GM18951 (cell line): Measurements from ENCODE around the gene PPP2R1A.
A peak's percentile ranks its signal among the peaks of the same experiment; 100 is the strongest.
"Not testable (repeated sequence)": the region's sequence is repeated elsewhere in the genome, so short reads cannot be mapped to it uniquely, and the experiment has no call there.

ENCODE experiments used
- POLR2A ChIP-seq: IDR thresholded peaks from 4 replicates; pipeline ENCODE4 v1.6.1; 2011; ENCODE audit warnings: mild to moderate bottlenecking; ENCODE audit not compliant: insufficient read length, insufficient read depth; ENCODE audit errors: extremely low read depth
- in situ Hi-C: fragments of 300-500 bp; cut with MboI; formaldehyde crosslinking; loops from one replicate; pipeline ENCODE4 v1.12.0; 2022; ENCODE audit warnings: low sequenced_read_pairs, mixed read lengths, inconsistent platforms; ENCODE audit not compliant: unreplicated experiment

The PPP2R1A gene

DNA sequence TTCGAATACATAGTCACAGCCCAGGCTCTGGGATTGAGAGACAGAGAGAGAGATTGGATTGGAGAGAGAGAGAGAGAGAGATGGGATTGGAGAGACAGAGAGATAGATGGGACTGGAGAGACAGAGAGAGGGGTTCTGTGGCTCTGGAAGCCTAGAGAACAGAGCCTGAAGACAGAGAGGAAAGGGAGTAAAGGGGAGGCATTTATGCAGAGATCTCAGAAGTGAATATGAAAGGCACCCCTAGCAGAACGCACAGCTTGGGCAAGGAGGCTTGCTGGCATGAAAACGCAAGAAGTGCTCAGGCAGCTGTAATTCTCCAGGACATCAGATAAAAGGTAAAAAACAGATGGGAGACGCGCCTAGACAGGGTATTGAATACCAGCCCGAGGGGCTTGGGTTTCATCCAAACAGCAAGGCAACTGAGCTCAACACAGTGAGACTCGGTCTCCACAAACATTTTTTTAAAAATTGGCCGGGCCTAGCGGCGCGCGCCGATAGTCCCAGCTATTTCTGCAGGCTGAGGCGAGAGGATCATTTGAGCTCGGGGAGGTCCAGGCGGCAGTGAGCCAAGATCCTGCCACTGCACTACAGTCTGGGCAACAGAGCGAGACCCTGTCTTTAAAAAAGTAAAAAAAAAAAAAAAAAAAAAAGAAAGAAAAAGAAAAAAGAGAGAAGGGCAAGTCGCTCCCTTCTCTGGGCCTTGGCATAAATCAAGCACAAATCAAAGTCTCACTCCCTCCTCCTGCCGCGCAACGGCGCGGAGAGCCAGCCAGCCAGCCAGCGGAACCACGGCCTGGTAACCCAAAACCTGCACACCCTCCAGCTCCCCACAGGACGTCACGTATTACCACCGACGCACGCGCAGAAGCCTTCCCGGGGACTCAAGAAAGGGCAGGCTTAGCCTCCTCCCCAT, 774 bp upstream of the PPP2R1A start:
- TF ChIP-seq POLR2A, result peak; percentile 75
- in situ Hi-C loops, result no loop called here

DNA sequence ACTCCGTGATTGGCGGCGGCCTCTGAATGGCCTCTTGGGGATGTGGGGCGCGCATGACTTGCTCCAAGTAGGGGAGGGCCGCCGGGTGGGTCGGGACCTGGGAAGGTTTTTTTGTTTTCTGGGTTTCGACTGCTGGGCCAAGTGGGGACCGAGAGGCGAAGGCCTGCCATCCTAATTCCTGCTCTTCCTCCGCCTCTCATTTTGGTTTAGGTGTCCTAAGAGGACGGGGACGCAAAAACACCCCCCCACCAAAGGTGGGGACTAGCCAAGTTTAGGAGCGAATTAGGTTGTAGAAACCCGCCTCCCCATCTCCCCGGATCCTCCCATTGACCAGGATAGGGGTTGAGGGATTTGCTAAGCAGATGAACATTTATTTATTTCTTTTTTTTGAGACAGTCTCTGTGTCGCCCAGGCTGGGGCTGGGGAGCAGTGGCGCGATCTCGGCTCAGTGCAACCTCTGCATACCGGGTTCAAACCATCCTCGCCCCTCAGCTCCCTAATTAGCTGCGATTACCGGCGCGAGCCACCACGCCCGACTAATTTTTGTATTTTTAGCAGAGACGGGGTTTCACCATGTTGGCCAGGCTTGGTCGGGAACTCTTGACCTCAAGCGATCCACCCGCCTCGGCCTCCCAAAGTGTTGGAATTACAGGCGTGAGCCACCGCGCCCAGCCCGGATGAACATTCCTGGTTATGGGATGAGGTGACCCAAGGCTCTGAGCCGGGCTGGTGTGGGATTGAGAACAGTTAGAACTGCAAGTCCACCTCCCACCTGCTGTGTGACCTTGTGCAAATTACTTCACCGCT, 838 bp downstream of the PPP2R1A start:
- in situ Hi-C loops, result no loop called here

DNA sequence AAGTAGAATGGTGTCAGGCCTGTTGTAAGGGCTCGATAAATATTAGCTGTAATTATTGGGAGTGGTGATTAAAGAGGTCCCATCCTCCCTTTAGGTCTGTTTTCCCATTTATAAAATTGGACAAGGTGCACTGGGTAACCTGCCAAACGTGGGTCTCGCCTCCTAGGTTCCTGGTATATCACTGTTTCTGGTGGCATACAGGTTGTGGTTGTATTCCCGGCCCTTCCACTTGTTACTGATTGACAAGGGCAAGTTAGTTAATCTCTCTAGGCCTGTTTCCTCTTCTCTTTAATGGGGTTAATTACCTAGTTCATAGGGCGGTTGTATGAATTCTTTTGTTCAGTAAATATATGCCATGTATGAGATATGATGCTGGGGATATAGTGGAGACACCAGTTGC, 1.5 kb downstream of the PPP2R1A start:
- in situ Hi-C loops, result no loop called here

More for the DNA sequence above, 838 bp downstream of the PPP2R1A start:
- no peak for TF ChIP-seq POLR2A

DNA sequence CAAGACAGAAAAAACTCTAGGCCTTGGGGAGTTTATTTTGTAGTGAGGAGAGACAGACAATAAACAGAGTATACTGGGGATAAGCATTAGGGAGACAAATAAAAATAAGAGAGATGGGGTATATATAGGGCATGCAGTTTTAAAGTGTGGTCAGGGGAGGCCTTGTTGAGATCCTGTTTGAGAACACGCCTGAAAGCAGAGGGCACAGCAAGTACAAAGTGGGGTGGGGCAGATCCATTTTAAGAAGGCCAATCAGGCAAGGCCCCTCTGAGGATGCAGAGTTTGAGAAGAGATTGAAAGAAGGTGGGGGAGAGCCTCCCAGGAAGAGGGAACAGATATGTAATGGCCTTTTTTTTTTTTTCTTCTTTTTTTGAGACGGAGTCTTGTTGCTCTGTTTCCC, 2.1 kb downstream of the PPP2R1A start:
- in situ Hi-C loops, result no loop called here
- TF ChIP-seq POLR2A, result no peak

More for the DNA sequence above, 1.5 kb downstream of the PPP2R1A start:
- no peak for TF ChIP-seq POLR2A

DNA sequence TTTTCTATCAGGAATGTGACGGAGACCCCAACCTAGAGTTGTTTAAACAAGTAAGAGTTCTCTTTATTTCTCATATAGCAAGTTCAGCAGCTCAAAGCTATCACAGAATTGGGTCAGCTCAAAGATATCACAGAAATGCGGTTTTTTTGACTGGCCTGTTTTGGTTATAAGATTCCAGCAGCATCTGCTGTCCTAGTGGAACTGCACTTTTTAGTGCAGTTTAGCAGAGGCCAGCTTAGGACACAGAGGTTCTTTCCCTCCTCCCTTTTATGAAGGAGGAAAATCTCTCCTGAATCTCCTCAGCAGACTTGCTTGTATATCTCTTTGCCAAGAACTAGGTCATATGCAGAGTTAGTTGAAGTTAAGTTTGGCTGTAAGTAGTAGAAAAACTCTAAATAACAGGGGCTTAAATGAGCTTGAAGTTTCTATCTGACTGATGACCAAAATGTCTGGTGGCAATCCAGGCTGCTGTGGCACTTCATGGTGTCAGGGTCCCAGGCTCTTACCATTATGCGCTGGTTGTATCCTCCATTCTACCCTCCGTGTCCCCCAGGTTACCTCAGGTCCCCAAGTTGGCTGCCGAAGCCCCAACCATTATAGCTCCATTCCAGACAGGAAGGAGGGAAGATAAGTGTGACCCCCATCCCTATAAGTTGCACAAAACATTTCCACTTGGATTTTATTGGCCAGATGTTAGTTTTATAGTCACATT, 6.6 kb downstream of the PPP2R1A start:
- in situ Hi-C loops, result no loop called here
- no peak for TF ChIP-seq POLR2A

DNA sequence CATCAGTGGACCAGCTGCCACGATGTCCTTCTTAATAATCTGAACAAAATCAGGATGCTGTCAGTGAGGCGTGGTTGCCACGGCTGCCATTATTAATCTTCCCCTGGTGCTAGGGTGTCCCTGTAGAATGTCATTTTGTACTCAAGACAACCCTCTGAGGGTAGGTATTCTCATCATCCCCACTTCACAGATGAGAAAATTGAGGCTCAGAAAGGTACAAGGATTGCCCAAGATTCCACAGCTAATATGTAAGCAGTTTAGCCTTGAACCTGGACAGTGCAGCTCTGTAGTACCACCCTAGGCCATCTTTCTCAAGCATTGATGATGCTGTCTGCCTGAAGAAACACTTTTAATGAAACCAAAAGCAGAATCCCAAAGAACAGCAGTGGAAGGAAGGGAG, 8.1 kb downstream of the PPP2R1A start:
- TF ChIP-seq POLR2A, result no peak
- in situ Hi-C loops, result no loop called here

DNA sequence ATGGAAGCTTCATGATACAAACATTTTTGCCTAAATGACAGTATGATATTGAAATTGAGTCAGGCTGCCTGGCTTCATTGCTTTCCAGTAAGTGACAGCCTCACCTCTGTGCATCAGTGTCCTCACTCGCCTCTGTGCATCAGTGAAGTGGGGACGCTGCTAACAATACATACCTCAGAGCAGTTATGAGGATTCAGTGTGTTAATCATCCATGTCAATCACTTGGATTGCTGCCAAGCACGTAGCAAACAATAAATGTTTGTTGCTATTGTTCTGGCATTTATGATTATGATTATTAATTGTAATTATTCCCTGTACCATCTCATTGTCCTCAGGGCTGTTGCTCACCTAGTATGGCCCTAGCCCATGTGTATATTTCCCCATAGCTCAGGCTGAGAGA, 8.8 kb downstream of the PPP2R1A start:
- in situ Hi-C loops, result no loop called here

DNA sequence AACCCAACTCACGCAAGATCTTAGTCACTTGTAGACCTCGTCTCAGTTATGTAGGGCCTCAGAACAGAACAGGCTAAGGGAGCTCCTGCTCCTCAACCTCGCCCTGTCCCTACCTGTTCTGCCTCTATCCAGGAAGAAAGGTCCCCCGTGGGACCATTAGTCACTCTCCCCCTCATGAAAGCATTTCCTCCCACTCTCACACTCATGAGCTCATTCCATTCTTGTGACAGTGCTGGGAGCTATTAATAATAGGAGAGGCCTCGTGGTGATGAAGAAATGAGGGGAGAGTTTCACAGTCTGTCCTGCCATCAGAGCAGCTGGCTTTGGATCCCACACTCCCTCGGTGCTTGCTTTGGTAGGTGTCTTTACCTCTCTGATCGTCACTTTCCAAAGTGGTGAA, 10.2 kb downstream of the PPP2R1A start:
- no peak for TF ChIP-seq POLR2A
- in situ Hi-C loops, result no loop called here

More for the DNA sequence above, 8.8 kb downstream of the PPP2R1A start:
- no peak for TF ChIP-seq POLR2A

DNA sequence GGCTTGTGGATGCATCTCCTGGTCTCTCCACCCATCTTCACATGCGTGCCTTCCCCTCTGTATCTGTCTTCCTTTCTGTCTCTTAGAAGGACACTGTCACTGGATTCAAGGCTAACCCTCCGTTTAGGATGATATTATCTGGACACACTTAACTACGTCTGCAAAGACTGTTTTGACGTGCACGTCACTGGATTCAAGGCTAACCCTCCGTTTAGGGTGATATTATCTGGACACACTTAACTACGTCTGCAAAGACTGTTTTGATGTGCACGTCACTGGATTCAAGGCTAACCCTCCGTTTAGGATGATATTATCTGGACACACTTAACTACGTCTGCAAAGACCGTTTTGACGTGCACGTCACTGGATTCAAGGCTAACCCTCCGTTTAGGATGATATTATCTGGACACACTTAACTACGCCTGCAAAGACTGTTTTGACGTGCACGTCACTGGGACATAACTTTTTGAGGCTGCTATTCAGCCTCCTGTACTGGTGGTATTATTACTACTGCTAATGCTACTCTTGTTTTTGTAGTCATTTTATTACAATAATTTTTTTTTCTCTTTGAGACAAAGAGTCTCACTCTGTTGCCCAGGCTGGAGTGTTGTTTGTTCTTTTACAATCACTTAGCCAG, 11.0 kb downstream of the PPP2R1A start:
- in situ Hi-C loops, result not testable (repeated sequence)

DNA sequence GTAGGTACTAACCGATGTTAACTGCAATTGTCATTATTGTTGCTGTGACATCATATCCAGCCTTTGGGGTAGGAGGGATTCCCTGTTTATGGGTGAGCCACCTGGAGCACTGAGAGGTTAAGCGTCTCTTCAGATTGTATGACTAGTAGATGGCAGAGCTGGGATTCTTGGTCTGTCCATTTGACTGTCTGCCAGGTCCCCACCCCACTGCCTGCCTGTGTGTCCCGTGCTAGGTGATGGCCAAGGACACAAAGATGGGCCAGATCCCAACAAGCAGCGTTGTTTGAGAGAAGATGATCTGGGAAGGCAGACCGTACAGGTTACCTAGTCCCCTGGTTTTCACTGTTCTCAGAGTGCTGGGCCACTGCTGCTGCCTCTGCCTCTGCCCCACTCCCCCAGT, 16.6 kb downstream of the PPP2R1A start:
- no peak for TF ChIP-seq POLR2A
- in situ Hi-C loops, result no loop called here

DNA sequence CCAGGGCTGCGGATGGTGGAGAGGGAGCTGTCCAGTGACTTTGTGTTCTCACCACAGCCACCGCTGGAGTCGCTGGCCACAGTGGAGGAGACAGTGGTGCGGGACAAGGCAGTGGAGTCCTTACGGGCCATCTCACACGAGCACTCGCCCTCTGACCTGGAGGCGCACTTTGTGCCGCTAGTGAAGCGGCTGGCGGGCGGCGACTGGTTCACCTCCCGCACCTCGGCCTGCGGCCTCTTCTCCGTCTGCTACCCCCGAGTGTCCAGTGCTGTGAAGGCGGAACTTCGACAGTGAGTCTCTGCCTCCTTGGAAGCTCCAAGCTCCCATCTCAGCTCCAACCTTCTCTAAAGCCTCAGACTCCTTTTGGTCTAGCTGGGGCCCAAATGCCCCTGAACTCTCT, 21.4 kb downstream of the PPP2R1A start:
- no peak for TF ChIP-seq POLR2A
- in situ Hi-C loops, result no loop called here

DNA sequence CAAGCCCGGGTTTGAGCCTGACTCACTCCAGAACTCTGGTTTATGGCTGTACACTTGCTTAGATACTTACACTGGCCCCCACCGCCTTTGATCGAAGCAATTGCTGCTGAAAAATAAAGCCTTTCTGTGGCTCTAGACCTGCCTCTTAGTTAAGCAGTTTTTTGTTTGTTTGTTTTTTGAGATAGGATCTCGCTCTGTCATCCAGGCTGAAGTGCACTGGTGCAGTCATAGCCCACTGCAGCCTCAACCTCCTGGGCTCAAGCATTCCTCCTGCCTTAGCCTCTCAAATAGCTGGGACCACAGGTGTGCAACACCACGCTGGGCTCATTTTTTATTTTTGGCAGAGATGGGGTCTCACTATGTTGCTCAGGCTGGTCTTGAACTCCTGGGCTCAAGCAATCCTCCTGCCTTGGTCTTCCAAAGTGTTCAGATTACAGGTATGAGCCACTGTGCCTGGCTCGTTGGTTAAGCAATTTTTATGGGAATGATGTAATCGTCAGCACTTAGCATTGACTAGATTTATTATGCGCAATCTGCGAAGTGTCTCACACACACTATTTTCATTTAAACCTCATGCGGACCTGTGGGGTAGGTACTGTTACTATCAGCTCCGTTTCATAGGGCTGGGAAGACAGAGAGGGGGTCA, 22.2 kb downstream of the PPP2R1A start:
- in situ Hi-C loops, result no loop called here

DNA sequence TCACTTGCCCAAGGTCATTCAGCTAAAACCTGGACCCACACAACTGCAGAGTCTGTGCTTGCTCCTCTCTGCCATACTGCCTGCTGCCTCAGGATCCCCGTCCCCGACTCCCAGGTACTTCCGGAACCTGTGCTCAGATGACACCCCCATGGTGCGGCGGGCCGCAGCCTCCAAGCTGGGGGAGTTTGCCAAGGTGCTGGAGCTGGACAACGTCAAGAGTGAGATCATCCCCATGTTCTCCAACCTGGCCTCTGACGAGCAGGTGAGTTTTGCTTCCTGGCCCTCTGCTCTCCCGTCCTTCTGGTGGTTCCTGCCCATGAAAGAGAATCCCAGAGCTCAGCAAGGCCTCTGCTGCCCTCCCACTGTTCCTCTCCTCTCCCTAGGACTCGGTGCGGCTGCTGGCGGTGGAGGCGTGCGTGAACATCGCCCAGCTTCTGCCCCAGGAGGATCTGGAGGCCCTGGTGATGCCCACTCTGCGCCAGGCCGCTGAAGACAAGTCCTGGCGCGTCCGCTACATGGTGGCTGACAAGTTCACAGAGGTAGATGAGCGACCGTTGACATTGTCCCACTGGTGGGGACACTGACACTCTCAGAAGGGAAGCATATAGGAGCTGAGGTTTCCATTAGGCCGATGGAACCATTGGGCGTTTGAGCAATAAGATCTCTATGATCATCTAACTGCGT, 22.9 kb downstream of the PPP2R1A start:
- no peak for TF ChIP-seq POLR2A
- in situ Hi-C loops, result no loop called here

More for the DNA sequence above, 22.2 kb downstream of the PPP2R1A start:
- TF ChIP-seq POLR2A, result no peak
